ENCODE data around the gene CNTNAP2. TPM values are rescaled to one million over a fixed set of nuclear protein-coding genes. Genes with fewer than 3 reads are reported as not detected.

CNTNAP2 gene
- total and polyA plus RNA-seq, 8 donors: 0.19 to 18.2 (median 0.56) TPM

DNA sequence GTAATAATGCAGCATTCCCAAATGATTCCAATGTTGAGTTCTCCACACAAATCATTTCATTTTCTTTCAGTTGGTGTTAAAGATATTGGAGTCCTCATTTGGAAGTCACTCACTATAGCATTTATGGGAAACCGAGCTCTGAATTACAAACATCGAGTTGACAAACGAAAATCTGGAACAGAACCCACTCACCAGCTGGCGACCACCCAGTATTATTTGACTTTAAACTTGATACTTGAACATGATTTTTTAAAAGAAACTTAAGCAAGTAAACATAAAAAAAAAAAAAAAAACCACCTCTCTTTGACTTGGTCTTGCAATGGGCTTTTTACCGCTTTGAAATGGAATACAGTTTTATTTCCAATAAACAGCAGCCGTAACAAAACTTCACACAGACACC lies 1897.4 kb downstream of the CNTNAP2 start:
- intact Hi-C loops (cut with DNase I; ENCODE audit: low total_unique reads): no loop called here
- WGBS, 5 donors: 60 to 85% (median 71%) methylated on average over 6 of the region's 6 CpGs

DNA sequence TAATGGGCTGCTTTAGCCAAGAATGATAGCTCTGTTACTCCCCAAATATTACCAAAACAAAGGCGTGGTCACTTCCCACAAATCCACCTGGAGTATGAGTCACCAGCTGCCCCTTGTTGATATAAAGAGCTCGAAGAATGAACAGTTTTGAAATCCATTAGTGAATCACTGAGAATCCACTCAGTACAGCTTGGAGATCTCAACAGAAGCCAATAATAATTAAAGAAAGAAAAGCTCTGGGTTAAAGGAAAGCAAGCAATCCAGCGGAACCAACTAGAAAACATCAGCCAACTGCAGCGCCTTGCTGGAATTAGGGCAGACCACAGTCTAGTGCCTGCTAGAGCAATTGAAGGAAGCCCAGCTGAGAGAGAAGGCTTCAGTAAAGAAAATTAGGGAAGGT lies 1897.9 kb downstream of the CNTNAP2 start:
- TF ChIP-seq POLR2AphosphoS5 (IDR thresholded peaks at IDR 0.05) (no peak), EP300 (IDR thresholded peaks at IDR 0.05) (no peak), POLR2A (IDR thresholded peaks at IDR 0.05) (no peak)
- TF ChIP-seq, protein P1, sequence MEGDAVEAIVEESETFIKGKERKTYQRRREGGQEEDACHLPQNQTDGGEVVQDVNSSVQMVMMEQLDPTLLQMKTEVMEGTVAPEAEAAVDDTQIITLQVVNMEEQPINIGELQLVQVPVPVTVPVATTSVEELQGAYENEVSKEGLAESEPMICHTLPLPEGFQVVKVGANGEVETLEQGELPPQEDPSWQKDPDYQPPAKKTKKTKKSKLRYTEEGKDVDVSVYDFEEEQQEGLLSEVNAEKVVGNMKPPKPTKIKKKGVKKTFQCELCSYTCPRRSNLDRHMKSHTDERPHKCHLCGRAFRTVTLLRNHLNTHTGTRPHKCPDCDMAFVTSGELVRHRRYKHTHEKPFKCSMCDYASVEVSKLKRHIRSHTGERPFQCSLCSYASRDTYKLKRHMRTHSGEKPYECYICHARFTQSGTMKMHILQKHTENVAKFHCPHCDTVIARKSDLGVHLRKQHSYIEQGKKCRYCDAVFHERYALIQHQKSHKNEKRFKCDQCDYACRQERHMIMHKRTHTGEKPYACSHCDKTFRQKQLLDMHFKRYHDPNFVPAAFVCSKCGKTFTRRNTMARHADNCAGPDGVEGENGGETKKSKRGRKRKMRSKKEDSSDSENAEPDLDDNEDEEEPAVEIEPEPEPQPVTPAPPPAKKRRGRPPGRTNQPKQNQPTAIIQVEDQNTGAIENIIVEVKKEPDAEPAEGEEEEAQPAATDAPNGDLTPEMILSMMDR (IDR thresholded peaks at IDR 0.05): no peak
- Histone ChIP-seq H3K4me1 (no peaks in the 10 kb centered on the region), H3K36me3 (no peaks in the 10 kb centered on the region), H3K9me3 (no peaks in the 10 kb centered on the region), H3K27ac (no peak overlapping the region), H3K27me3 (no peaks in the 10 kb centered on the region), H3K4me3 (no peak overlapping the region)
- intact Hi-C loops (cut with DNase I; ENCODE audit: low total_unique reads): no loop called here
- WGBS, 5 donors: 48 to 59% (median 53%) methylated on average over 4 of the region's 4 CpGs
- peak in 1 of 2 donors; percentile 5 for DNase-seq

More for the DNA sequence above, 1897.4 kb downstream of the CNTNAP2 start:
- TF ChIP-seq POLR2AphosphoS5 (IDR thresholded peaks at IDR 0.05) (no peak), EP300 (IDR thresholded peaks at IDR 0.05) (no peak), POLR2A (IDR thresholded peaks at IDR 0.05) (no peak)
- TF ChIP-seq, protein P1 (IDR thresholded peaks at IDR 0.05): no peak
- no peak for DNase-seq
- Histone ChIP-seq H3K27me3 (no peaks in the 10 kb centered on the region), H3K9me3 (no peaks in the 10 kb centered on the region), H3K4me3 (no peak overlapping the region), H3K36me3 (no peaks in the 10 kb centered on the region), H3K27ac (no peak overlapping the region), H3K4me1 (no peaks in the 10 kb centered on the region)

DNA sequence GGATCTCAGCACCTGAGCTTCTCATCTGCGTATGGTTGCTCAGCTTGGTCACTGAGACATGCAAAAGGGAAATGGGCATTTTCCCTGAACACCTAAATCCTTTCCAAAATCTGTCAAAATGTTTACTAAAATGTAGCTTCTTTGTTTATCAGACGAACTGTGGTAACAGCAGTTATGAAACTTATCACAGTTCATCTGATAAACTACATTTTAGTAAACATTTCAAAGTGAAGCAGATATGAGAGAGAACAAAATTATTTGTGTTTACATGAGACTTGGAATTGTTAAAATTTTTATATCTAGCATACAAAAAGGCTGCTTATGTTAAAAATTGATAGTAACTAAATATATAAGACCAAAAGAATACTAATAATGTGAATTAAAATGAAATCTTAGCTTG lies 1900.5 kb downstream of the CNTNAP2 start:
- Histone ChIP-seq H3K4me1 (no peaks in the 10 kb centered on the region), H3K4me3 (no peak overlapping the region), H3K27me3 (no peaks in the 10 kb centered on the region), H3K9me3 (no peaks in the 10 kb centered on the region), H3K27ac (no peak overlapping the region), H3K36me3 (no peaks in the 10 kb centered on the region)
- TF ChIP-seq EP300 (IDR thresholded peaks at IDR 0.05) (no peak), POLR2A (IDR thresholded peaks at IDR 0.05) (no peak), POLR2AphosphoS5 (IDR thresholded peaks at IDR 0.05) (no peak)
- TF ChIP-seq, protein P1 (IDR thresholded peaks at IDR 0.05): no peak
- DNase-seq: no peak
- intact Hi-C loops (cut with DNase I; ENCODE audit: low total_unique reads): no loop called here
- WGBS, 5 donors: 39 to 50% (median 48%) methylated on average over 2 of the region's 2 CpGs

DNA sequence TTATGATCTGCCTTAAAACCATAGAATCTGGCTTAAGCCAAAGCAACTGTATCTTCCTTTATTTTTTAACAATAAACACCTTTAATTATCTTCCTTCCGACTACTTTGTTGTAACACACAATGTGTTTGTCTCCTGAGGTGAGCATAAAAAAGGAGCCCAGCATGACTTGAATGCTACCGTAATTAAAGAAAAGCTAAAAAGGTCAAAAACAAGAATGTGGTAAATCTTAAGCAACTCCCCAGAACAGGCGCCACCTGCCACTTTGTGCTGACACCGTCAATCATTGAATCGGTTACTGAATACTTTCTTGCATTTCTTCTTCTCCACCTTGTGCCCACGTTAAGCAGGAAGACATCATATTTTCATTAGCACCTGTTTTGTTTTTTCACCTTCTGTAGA lies 1904.1 kb downstream of the CNTNAP2 start:
- DNase-seq: no peak
- Histone ChIP-seq H3K4me1 (no peaks in the 10 kb centered on the region), H3K4me3 (no peak overlapping the region), H3K9me3 (no peaks in the 10 kb centered on the region), H3K27me3 (no peaks in the 10 kb centered on the region), H3K27ac (no peak overlapping the region), H3K36me3 (no peaks in the 10 kb centered on the region)
- intact Hi-C loops (cut with DNase I; ENCODE audit: low total_unique reads): no loop called here
- TF ChIP-seq EP300 (IDR thresholded peaks at IDR 0.05) (no peak), POLR2AphosphoS5 (IDR thresholded peaks at IDR 0.05) (no peak), POLR2A (IDR thresholded peaks at IDR 0.05) (no peak)
- TF ChIP-seq, protein P1 (IDR thresholded peaks at IDR 0.05): no peak
- WGBS, 5 donors: 60 to 78% (median 72%) methylated on average over 6 of the region's 6 CpGs

All from stomach (tissue), 9 donors.